ENCODE measurements around the gene FAM98C.

GRCh38 chr19:38420935-38421334 lies 18.0 kb downstream of the FAM98C start:
- TF ChIP-seq MZF1 (CRISPR knock-in tag; IDR thresholded peaks at IDR 0.05; ENCODE audit: borderline replicate concordance) (no peak), REL (CRISPR knock-in tag; conservative IDR thresholded peaks at IDR 0.05) (no peak)
